K562 (cell line): ENCODE measurements around the gene MFSD2B. TPM values are rescaled to one million over a fixed set of nuclear protein-coding genes. Genes with fewer than 3 reads are reported as not detected.
A peak's percentile ranks its signal among the peaks of the same experiment; 100 is the strongest.

Experiments
- BCL6 ChIP-seq: fragments of 250-450 bp; sonication (Bioruptor Pico); IDR thresholded peaks from 2 replicates; pipeline ENCODE4 v1.4.0; 2020
- DACH1 ChIP-seq: fragments of 450-650 bp; IDR thresholded peaks from 2 replicates; pipeline ENCODE4 v1.6.1; 2018; ENCODE audit not compliant: partially characterized antibody
- ETV1 ChIP-seq: fragments of 450-650 bp; conservative IDR thresholded peaks from 2 replicates; pipeline ENCODE4 v1.6.1; 2016; ENCODE audit warnings: missing genetic modification characterization, control low read depth, low read depth, missing compliant biosample characterization
- KLF16 ChIP-seq: IDR thresholded peaks from 2 replicates; pipeline ENCODE4 v1.6.1; 2016; ENCODE audit warnings: antibody characterized with exemption
- NUFIP1 ChIP-seq: fragments of 450-650 bp; IDR thresholded peaks from 2 replicates; pipeline ENCODE4 v1.6.1; 2018; ENCODE audit not compliant: partially characterized antibody
- POU5F1 ChIP-seq: fragments of 150-350 bp; IDR thresholded peaks from 2 replicates; pipeline ENCODE4 v1.6.1; 2014; ENCODE audit warnings: borderline replicate concordance, low read length, low read depth, mild to moderate bottlenecking; ENCODE audit not compliant: partially characterized antibody
- RFX5 ChIP-seq: IDR thresholded peaks from 2 replicates; pipeline ENCODE4 v1.6.1; 2011; ENCODE audit warnings: low read depth, mild to moderate bottlenecking, improper control_type of control experiment, low read length
- TOE1 ChIP-seq, 2 experiments: fragments of 450-650 bp in 1 of 2; sonication (generic) in 1 of 2; formaldehyde crosslinking in 1 of 2; IDR thresholded peaks; 2 replicates each; pipeline versions ENCODE4 v1.7.1 to v1.8.0; 2016 to 2022; ENCODE audit warnings: borderline replicate concordance in 2 of 2, mild to moderate bottlenecking in 2 of 2, antibody characterized with exemption in 1 of 2, inconsistent platforms in 1 of 2, low read depth in 1 of 2, missing genetic modification reagents in 1 of 2, moderate library complexity in 1 of 2
- ZBTB7A ChIP-seq: IDR thresholded peaks from 2 replicates; pipeline ENCODE4 v1.6.1; 2011; ENCODE audit warnings: low read depth, mild to moderate bottlenecking, low read length, moderate library complexity, borderline replicate concordance; ENCODE audit not compliant: control insufficient read depth
- ZNF174 ChIP-seq: fragments of 250-450 bp; sonication (Bioruptor Pico); IDR thresholded peaks from 2 replicates; pipeline ENCODE4 v1.4.0; 2020; ENCODE audit warnings: mild to moderate bottlenecking
- ZNF197 ChIP-seq: fragments of 200-800 bp; sonication (Bioruptor generic); IDR thresholded peaks from 2 replicates; pipeline ENCODE4 v1.6.1; 2016; ENCODE audit warnings: low read depth, missing genetic modification characterization, missing compliant biosample characterization
- ZNF589 ChIP-seq: fragments of 200-800 bp; sonication (Bioruptor generic); IDR thresholded peaks from 2 replicates; pipeline ENCODE4 v1.6.1; 2016; ENCODE audit warnings: low read depth, missing genetic modification characterization, missing compliant biosample characterization
- polyA plus RNA-seq, 8 experiments: library from polyadenylated mRNA; depleted of rRNA in 4 of 8; stranded (reverse) in 5 of 8; unstranded in 3 of 8; fragments of >200 nt; fragmentation: Nextera tagmentation in 2 of 8; fragmentation: Illumina TruSeq in 1 of 8; extraction: Ambion mirVana in 2 of 8; extraction: Trizol in 1 of 8; gene quantifications; 2 replicates each; pipeline versions ENCODE4 v1.2.1 to v1.2.3, GENCODE V29; 2011 to 2014; ENCODE audit warnings: inconsistent platforms in 1 of 8, missing spikeins in 1 of 8
- total RNA-seq, 7 experiments: library from RNA; depleted of rRNA in 6 of 7; stranded (reverse); fragments of >200 nt in 6 of 7; fragmentation: Illumina TruSeq in 2 of 7; extraction: Trizol in 2 of 7; gene quantifications; 2 replicates each; pipeline versions ENCODE4 v1.2.1 to v1.2.3, GENCODE V29; 2011 to 2021; ENCODE audit warnings: low replicate concordance in 1 of 7
- TF ChIP-seq, protein P1 (sequence below): fragments of 250-450 bp; sonication (Bioruptor Pico); IDR thresholded peaks from 2 replicates; pipeline ENCODE4 v1.8.0; 2022; ENCODE audit warnings: inconsistent platforms
- TF ChIP-seq, protein P2 (sequence below), 3 experiments: fragments of 200-800 bp in 1 of 3; sonication (Bioruptor generic) in 1 of 3; sonication (generic) in 1 of 3; formaldehyde crosslinking in 1 of 3; IDR thresholded peaks; 2 replicates each; pipeline versions ENCODE4 v1.6.1 to v1.8.0; 2016 to 2022; ENCODE audit warnings: mild to moderate bottlenecking in 2 of 3, missing compliant biosample characterization in 2 of 3, missing genetic modification characterization in 2 of 3, missing genetic modification reagents in 1 of 3
- TF ChIP-seq, protein P3 (sequence below), 2 experiments: fragments of 450-650 bp; IDR thresholded peaks; 2 replicates each; pipeline ENCODE4 v1.6.1; 2018; ENCODE audit warnings: mild to moderate bottlenecking in 2 of 2, low read depth in 1 of 2; ENCODE audit not compliant: partially characterized antibody in 2 of 2
- TF ChIP-seq, protein P4 (sequence below): fragments of 450-650 bp; IDR thresholded peaks from one replicate; pipeline ENCODE4 v1.6.1; 2018; ENCODE audit warnings: mild to moderate bottlenecking, moderate library complexity; ENCODE audit not compliant: partially characterized antibody
- TF ChIP-seq, protein P5 (sequence below): fragments of 250-450 bp; sonication (Bioruptor Pico); IDR thresholded peaks from 2 replicates; pipeline ENCODE4 v1.9.0; 2021; ENCODE audit warnings: mild to moderate bottlenecking

The MFSD2B gene
- total and polyA plus RNA-seq, 9 of the 15 experiments (the other 6 are each of a cell fraction or from before 2014, with no cell fraction given), result 2.6 to 10.9 (median 6.8) TPM

DNA sequence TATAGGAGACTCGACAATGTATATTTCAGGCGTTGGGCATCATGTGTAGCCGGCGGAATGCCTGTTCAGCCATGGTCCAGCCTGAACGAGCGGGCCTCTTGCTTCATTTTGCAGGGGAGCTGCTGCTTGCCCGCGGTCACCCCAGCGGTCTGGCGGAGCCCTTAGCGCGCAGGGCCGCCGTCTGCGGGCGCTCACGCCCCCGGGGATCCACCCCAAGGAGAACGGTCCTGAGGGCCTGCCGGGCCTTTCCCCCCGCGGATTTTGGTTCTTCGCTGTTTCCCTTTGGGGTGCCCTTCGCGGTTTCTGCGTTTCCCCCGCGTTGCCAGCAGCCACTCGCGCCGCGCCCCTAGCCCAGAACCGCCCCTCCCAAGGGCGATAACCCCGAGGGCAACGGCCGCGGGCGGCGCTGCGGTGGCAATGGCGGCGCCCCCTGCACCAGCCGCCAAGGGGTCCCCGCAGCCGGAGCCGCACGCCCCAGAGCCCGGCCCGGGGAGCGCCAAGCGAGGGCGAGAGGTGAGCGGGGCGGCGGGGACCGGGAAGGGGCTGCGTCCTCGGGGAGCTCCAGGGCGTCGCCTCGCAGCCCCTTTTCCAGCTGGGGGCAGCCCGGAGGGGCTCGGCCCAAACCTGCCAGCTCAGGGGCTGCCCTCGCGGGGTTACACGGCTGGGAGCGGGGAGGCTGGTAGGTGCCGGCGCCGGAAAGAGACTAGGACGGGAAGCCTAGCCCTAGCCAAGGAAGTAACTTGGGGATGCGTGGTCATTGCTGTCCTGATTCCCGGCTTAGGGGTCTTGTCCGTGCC is at the start of gene MFSD2B (continued):
- TF ChIP-seq, protein P1, sequence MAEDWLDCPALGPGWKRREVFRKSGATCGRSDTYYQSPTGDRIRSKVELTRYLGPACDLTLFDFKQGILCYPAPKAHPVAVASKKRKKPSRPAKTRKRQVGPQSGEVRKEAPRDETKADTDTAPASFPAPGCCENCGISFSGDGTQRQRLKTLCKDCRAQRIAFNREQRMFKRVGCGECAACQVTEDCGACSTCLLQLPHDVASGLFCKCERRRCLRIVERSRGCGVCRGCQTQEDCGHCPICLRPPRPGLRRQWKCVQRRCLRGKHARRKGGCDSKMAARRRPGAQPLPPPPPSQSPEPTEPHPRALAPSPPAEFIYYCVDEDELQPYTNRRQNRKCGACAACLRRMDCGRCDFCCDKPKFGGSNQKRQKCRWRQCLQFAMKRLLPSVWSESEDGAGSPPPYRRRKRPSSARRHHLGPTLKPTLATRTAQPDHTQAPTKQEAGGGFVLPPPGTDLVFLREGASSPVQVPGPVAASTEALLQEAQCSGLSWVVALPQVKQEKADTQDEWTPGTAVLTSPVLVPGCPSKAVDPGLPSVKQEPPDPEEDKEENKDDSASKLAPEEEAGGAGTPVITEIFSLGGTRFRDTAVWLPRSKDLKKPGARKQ, result no peak
- TF ChIP-seq ZNF589 (CRISPR knock-in tag) (peak; percentile 78), ETV1 (tag) (no peak), KLF16 (no peak), POU5F1 (no peak), BCL6 (CRISPR knock-in tag) (peak; percentile 9; the same call in 1 of the 2 replicates), NUFIP1 (no peak), DACH1 (no peak), ZNF174 (CRISPR knock-in tag) (no peak), RFX5 (no peak), ZBTB7A (peak; percentile 89), ZNF197 (CRISPR knock-in tag) (no peak; the same call in 1 of the 2 replicates), TOE1 (IDR thresholded peaks at IDR 0.05; ENCODE audit: borderline replicate concordance) (no peak), TOE1 (CRISPR knock-in tag; IDR thresholded peaks at IDR 0.05; ENCODE audit: borderline replicate concordance, low read depth) (no peak)
- TF ChIP-seq, protein P2, sequence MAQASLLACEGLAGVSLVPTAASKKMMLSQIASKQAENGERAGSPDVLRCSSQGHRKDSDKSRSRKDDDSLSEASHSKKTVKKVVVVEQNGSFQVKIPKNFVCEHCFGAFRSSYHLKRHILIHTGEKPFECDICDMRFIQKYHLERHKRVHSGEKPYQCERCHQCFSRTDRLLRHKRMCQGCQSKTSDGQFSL (CRISPR knock-in tag; IDR thresholded peaks at IDR 0.05), result peak; percentile 56; the same call in 1 of the 2 replicates
- TF ChIP-seq, protein P2 (tag; IDR thresholded peaks at IDR 0.05), result no peak
- TF ChIP-seq, protein P3, sequence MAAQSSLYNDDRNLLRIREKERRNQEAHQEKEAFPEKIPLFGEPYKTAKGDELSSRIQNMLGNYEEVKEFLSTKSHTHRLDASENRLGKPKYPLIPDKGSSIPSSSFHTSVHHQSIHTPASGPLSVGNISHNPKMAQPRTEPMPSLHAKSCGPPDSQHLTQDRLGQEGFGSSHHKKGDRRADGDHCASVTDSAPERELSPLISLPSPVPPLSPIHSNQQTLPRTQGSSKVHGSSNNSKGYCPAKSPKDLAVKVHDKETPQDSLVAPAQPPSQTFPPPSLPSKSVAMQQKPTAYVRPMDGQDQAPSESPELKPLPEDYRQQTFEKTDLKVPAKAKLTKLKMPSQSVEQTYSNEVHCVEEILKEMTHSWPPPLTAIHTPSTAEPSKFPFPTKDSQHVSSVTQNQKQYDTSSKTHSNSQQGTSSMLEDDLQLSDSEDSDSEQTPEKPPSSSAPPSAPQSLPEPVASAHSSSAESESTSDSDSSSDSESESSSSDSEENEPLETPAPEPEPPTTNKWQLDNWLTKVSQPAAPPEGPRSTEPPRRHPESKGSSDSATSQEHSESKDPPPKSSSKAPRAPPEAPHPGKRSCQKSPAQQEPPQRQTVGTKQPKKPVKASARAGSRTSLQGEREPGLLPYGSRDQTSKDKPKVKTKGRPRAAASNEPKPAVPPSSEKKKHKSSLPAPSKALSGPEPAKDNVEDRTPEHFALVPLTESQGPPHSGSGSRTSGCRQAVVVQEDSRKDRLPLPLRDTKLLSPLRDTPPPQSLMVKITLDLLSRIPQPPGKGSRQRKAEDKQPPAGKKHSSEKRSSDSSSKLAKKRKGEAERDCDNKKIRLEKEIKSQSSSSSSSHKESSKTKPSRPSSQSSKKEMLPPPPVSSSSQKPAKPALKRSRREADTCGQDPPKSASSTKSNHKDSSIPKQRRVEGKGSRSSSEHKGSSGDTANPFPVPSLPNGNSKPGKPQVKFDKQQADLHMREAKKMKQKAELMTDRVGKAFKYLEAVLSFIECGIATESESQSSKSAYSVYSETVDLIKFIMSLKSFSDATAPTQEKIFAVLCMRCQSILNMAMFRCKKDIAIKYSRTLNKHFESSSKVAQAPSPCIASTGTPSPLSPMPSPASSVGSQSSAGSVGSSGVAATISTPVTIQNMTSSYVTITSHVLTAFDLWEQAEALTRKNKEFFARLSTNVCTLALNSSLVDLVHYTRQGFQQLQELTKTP (IDR thresholded peaks at IDR 0.05; ENCODE audit: low read depth in 1 of 2, partially characterized antibody in 2 of 2), result no peak
- TF ChIP-seq, protein P4, sequence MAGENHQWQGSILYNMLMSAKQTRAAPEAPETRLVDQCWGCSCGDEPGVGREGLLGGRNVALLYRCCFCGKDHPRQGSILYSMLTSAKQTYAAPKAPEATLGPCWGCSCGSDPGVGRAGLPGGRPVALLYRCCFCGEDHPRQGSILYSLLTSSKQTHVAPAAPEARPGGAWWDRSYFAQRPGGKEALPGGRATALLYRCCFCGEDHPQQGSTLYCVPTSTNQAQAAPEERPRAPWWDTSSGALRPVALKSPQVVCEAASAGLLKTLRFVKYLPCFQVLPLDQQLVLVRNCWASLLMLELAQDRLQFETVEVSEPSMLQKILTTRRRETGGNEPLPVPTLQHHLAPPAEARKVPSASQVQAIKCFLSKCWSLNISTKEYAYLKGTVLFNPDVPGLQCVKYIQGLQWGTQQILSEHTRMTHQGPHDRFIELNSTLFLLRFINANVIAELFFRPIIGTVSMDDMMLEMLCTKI, result no peak
- TF ChIP-seq, protein P5, sequence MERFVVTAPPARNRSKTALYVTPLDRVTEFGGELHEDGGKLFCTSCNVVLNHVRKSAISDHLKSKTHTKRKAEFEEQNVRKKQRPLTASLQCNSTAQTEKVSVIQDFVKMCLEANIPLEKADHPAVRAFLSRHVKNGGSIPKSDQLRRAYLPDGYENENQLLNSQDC (CRISPR knock-in tag), result no peak
